ENCODE measurements around the gene DNAJC17.

DNAJC17 gene

DNA sequence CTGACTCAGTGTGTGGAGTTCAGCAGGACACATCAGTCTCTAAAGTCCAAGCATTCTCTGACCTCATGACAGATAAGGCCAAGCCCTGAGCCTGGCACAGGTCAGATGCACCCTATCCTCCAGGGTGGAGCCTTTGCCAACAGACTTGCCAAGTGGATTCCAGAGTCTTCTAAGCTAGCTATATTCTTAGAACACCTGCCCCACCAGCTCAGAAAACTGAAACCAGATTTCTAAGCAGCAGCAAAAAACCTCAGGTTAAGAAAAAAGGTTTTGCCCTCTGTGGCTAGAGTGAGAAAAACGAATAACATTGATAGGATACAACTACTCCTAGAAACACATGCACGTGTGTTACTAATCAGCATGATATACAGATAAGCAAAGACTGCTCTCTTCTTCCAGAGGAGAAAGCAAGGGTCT, 63.8 kb downstream of the DNAJC17 start:
- H3K36me3 ChIP-seq (ENCODE audit: control insufficient read depth, insufficient read depth, low read length): no peaks in the 10 kb centered on the region
- H3K9me3 ChIP-seq (ENCODE audit: control insufficient read depth, insufficient read depth, low read length): no peaks in the 10 kb centered on the region
- no peaks in the 10 kb centered on the region for H3K27me3 ChIP-seq (ENCODE audit: control insufficient read depth, insufficient read depth, low read length)
- no peak overlapping the region for H3K4me3 ChIP-seq (ENCODE audit: low read length)
- WGBS (ENCODE audit: insufficient coverage, insufficient read length): no CpG with 5 or more reads among the region's 2 CpGs
- 0 out of 2 replicates have a peak, but pooled peaks cover 2% of the 10 kb centered on the region for H3K4me1 ChIP-seq (ENCODE audit: control insufficient read depth, insufficient read depth, low read length)
- no peak overlapping the region for H3K27ac ChIP-seq (ENCODE audit: low read length)
- DNase-seq (ENCODE audit: low read depth, low spot score): no peak

DNA sequence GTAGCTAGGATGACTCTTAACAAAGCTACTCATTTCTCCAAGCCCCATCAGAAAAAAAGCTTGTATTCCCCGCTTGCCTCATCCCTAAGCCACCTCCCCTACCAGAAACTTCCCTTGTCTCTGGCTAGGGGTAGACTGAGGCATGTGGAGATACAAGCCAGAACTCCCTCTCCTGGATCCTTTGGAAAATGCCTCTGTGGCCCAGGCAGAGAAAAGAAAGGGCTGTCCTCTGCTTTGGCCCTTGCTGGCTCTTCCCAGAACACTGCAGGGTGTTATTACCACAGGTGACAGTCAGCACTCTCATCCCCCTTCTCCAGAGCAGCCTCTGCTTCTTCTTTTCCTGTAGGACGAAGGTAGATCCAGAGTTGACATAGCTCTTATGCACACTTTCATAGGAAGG, 67.4 kb downstream of the DNAJC17 start:
- DNase-seq (ENCODE audit: low read depth, low spot score): no peak
- no CpG with 5 or more reads among the region's 2 CpGs for WGBS (ENCODE audit: insufficient coverage, insufficient read length)
- Histone ChIP-seq H3K27ac (ENCODE audit: low read length) (no peak overlapping the region), H3K4me1 (ENCODE audit: control insufficient read depth, insufficient read depth, low read length) (0 out of 2 replicates have a peak, but pooled peaks cover 2% of the 10 kb centered on the region), H3K36me3 (ENCODE audit: control insufficient read depth, insufficient read depth, low read length) (no peaks in the 10 kb centered on the region), H3K27me3 (ENCODE audit: control insufficient read depth, insufficient read depth, low read length) (no peaks in the 10 kb centered on the region), H3K9me3 (ENCODE audit: control insufficient read depth, insufficient read depth, low read length) (no peaks in the 10 kb centered on the region), H3K4me3 (ENCODE audit: low read length) (no peak overlapping the region)

DNA sequence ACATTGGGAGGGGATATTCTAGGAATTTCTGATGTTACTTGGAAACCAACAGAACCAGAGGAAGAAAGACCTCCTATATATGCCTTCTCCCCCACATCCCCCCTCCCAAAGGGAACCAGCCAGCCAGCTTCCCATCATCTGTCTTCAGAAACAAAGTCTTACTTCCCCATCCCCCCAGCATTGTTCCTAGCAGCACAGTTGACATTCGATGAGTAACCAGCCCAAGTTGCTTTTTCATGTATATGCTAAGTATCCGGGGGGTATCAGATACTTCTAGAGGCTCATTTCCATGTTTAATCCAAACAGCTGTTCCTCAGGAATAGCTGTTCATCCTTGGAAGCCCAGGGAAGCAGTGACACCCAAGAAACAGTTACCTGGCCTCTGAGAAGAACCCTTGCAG, 68.2 kb downstream of the DNAJC17 start:
- Histone ChIP-seq H3K27ac (ENCODE audit: low read length) (no peak overlapping the region), H3K4me1 (ENCODE audit: control insufficient read depth, insufficient read depth, low read length) (0 out of 2 replicates have a peak, but pooled peaks cover 2% of the 10 kb centered on the region), H3K36me3 (ENCODE audit: control insufficient read depth, insufficient read depth, low read length) (no peaks in the 10 kb centered on the region), H3K9me3 (ENCODE audit: control insufficient read depth, insufficient read depth, low read length) (no peaks in the 10 kb centered on the region), H3K4me3 (ENCODE audit: low read length) (no peak overlapping the region), H3K27me3 (ENCODE audit: control insufficient read depth, insufficient read depth, low read length) (no peaks in the 10 kb centered on the region)
- no peak for DNase-seq (ENCODE audit: low read depth, low spot score)
- no CpG with 5 or more reads among the region's 2 CpGs for WGBS (ENCODE audit: insufficient coverage, insufficient read length)

DNA sequence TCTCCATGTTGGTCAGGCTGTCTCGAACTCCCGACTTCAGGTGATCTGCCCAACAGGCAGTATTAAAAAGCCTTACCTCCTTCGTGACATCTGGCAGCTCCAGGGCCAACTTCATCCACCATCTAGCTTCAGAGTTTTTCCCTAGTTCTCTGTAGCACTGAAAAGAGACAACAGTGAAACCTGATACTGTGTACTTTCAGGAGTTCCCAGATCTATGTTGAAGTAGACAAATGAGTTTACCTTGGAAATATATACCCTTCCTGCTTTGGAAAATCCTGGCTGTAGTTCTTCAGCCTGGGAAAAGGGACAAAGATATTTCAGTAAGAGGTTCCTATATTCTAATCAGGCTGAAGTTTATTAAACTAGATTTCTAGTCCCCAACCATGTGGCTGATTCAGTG, 70.2 kb downstream of the DNAJC17 start:
- WGBS (ENCODE audit: insufficient coverage, insufficient read length): no CpG with 5 or more reads among the region's 3 CpGs
- H3K36me3 ChIP-seq (ENCODE audit: control insufficient read depth, insufficient read depth, low read length): no peaks in the 10 kb centered on the region
- H3K9me3 ChIP-seq (ENCODE audit: control insufficient read depth, insufficient read depth, low read length): no peaks in the 10 kb centered on the region
- H3K27me3 ChIP-seq (ENCODE audit: control insufficient read depth, insufficient read depth, low read length): no peaks in the 10 kb centered on the region
- DNase-seq (ENCODE audit: low read depth, low spot score): no peak
- H3K27ac ChIP-seq (ENCODE audit: low read length): no peak overlapping the region
- 0 out of 2 replicates have a peak, but pooled peaks cover 2% of the 10 kb centered on the region for H3K4me1 ChIP-seq (ENCODE audit: control insufficient read depth, insufficient read depth, low read length)
- no peak overlapping the region for H3K4me3 ChIP-seq (ENCODE audit: low read length)

DNA sequence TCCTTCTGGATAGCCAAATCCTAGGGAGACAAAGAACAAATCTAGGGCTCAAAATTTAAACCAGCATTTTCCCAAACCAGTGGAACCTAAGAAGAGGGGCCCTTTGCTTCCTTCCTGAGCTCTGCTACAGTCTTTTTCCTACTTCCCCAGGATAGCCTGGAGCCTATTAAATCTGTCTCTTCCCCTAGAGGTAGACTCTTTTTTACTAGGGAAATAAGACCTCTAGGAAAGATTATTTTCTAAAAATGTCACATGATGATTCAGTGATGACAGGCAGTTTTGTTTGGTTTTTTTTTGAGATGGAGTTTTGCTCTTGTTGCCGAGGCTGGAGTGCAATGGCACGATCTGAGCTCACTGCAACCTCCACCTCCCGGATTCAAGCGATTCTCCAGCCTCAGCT, 70.7 kb downstream of the DNAJC17 start:
- peaks cover 3% of the 10 kb centered on the region; the same call in 1 of the 2 replicates for H3K36me3 ChIP-seq (ENCODE audit: control insufficient read depth, insufficient read depth, low read length)
- DNase-seq (ENCODE audit: low read depth, low spot score): no peak
- 0 out of 2 replicates have a peak, but pooled peaks cover 2% of the 10 kb centered on the region for H3K4me1 ChIP-seq (ENCODE audit: control insufficient read depth, insufficient read depth, low read length)
- no peak overlapping the region for H3K4me3 ChIP-seq (ENCODE audit: low read length)
- H3K9me3 ChIP-seq (ENCODE audit: control insufficient read depth, insufficient read depth, low read length): no peaks in the 10 kb centered on the region
- WGBS (ENCODE audit: insufficient coverage, insufficient read length): no CpG with 5 or more reads among the region's 4 CpGs
- H3K27ac ChIP-seq (ENCODE audit: low read length): no peak overlapping the region
- H3K27me3 ChIP-seq (ENCODE audit: control insufficient read depth, insufficient read depth, low read length): no peaks in the 10 kb centered on the region

DNA sequence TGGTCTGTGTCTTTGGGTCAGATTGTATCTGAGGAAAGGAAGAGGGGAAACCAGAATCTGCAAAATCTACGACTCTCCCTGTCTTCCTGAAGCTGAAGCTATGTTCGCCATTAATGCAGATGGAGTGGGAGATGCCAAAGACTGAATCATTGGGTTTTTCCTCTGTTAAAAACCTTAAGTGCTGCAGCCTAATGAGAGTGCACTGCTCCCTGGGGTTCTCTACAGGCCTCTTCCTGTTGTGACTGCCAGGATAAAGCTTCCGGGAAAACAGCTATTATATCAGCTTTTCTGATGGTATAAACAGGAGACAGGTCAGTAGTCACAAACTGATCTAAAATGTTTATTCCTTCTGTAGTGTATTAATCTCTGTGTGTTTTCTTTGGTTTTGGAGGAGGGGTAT, 76.2 kb downstream of the DNAJC17 start:
- peaks cover 12% of the 10 kb centered on the region; the same call in 1 of the 2 replicates for H3K36me3 ChIP-seq (ENCODE audit: control insufficient read depth, insufficient read depth, low read length)
- H3K27me3 ChIP-seq (ENCODE audit: control insufficient read depth, insufficient read depth, low read length): no peaks in the 10 kb centered on the region
- H3K9me3 ChIP-seq (ENCODE audit: control insufficient read depth, insufficient read depth, low read length): no peaks in the 10 kb centered on the region
- no peaks in the 10 kb centered on the region for H3K4me1 ChIP-seq (ENCODE audit: control insufficient read depth, insufficient read depth, low read length)
- H3K27ac ChIP-seq (ENCODE audit: low read length): no peak overlapping the region
- no CpG with 5 or more reads among the region's 3 CpGs for WGBS (ENCODE audit: insufficient coverage, insufficient read length)
- no peak for DNase-seq (ENCODE audit: low read depth, low spot score)
- no peak overlapping the region for H3K4me3 ChIP-seq (ENCODE audit: low read length)

DNA sequence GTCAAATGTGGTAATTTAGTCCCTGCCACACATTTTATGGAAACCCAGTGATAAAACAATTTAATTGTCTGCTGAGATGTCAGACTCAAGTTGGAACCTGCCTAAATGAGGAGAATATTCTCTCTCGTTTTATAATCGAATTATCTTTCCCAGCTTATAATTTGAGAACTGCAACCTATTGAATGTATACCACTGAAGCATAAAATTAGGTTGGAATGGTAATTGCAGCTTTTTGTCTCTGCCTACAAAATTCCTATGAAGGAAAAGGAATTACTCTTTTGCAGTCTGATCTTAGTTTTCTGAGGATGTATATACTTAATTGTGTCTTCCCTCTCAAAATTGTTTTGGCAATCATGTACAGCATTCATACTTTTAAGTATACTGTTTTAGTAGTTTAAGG, 83.4 kb downstream of the DNAJC17 start:
- Histone ChIP-seq H3K27me3 (ENCODE audit: control insufficient read depth, insufficient read depth, low read length) (no peaks in the 10 kb centered on the region), H3K4me3 (ENCODE audit: low read length) (no peak overlapping the region), H3K27ac (ENCODE audit: low read length) (no peak overlapping the region), H3K4me1 (ENCODE audit: control insufficient read depth, insufficient read depth, low read length) (no peaks in the 10 kb centered on the region), H3K9me3 (ENCODE audit: control insufficient read depth, insufficient read depth, low read length) (no peaks in the 10 kb centered on the region), H3K36me3 (ENCODE audit: control insufficient read depth, insufficient read depth, low read length) (peaks cover 4% of the 10 kb centered on the region; the same call in 1 of the 2 replicates)
- WGBS (ENCODE audit: insufficient coverage, insufficient read length): no CpG with 5 or more reads among the region's 2 CpGs
- no peak for DNase-seq (ENCODE audit: low read depth, low spot score)

DNA sequence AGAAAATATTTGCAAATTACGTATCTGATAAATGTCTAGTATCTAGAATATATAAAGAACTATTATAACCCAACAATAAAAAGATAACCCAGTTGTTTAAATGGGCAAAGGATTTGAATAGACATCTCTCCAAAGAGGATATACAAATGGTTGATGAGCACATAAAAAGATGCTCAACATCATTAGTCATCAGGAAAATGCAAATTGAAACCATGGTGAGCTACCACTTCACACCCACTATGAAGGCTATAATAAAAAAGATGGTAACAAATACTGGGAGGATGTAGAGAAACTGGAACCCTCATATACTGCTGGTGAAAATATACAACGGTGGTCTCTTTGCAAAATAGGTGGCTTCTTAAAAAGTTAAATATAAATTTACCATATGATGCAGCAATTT, 84.3 kb downstream of the DNAJC17 start:
- no peak for DNase-seq (ENCODE audit: low read depth, low spot score)
- H3K4me3 ChIP-seq (ENCODE audit: low read length): no peak overlapping the region
- no CpG with 5 or more reads among the region's 2 CpGs for WGBS (ENCODE audit: insufficient coverage, insufficient read length)
- peaks cover 3% of the 10 kb centered on the region; the same call in 1 of the 2 replicates for H3K36me3 ChIP-seq (ENCODE audit: control insufficient read depth, insufficient read depth, low read length)
- no peaks in the 10 kb centered on the region for H3K27me3 ChIP-seq (ENCODE audit: control insufficient read depth, insufficient read depth, low read length)
- no peaks in the 10 kb centered on the region for H3K9me3 ChIP-seq (ENCODE audit: control insufficient read depth, insufficient read depth, low read length)
- H3K4me1 ChIP-seq (ENCODE audit: control insufficient read depth, insufficient read depth, low read length): no peaks in the 10 kb centered on the region
- no peak overlapping the region for H3K27ac ChIP-seq (ENCODE audit: low read length)

DNA sequence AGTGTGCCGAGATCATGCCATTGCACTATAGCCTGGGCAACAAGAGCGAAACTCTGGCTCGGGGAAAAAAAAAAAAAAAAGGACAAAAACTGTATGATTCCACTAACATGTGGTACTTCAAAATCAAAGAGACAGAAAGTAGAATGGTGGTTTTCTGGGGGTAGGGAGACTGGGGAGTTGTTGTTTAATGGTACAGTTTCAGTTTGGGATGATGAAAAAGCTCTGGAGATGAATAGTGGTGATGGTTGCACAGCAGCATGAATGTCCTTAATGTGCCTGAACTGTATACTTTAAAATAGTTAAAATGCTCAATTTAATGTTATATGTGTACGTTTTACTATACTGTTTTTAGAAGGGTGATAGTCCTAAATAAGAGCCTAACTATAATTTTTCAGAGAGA, 84.9 kb downstream of the DNAJC17 start:
- Histone ChIP-seq H3K4me3 (ENCODE audit: low read length) (no peak overlapping the region), H3K27me3 (ENCODE audit: control insufficient read depth, insufficient read depth, low read length) (no peaks in the 10 kb centered on the region), H3K4me1 (ENCODE audit: control insufficient read depth, insufficient read depth, low read length) (no peaks in the 10 kb centered on the region), H3K27ac (ENCODE audit: low read length) (no peak overlapping the region), H3K36me3 (ENCODE audit: control insufficient read depth, insufficient read depth, low read length) (peaks cover 3% of the 10 kb centered on the region; the same call in 1 of the 2 replicates), H3K9me3 (ENCODE audit: control insufficient read depth, insufficient read depth, low read length) (no peaks in the 10 kb centered on the region)
- no CpG with 5 or more reads among the region's 4 CpGs for WGBS (ENCODE audit: insufficient coverage, insufficient read length)
- no peak for DNase-seq (ENCODE audit: low read depth, low spot score)

DNA sequence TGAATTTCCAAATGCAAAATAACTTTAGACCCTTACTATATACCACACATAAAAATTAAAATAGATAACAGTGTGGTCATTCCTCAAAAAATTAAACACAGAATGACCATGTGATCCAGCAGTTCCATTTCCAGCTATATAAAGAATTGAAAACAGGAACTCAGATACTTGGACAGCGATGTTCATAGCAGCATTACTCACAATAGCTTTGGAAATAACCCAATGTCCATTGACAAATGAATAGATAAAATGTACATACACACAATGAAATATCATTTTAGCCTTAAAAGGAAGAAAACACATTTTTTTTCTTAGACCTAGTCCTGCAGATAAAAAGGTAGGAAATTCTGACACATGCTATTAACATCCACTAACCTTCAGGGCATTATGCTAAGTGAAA, 85.6 kb downstream of the DNAJC17 start:
- Histone ChIP-seq H3K4me3 (ENCODE audit: low read length) (no peak overlapping the region), H3K36me3 (ENCODE audit: control insufficient read depth, insufficient read depth, low read length) (peaks cover 3% of the 10 kb centered on the region; the same call in 1 of the 2 replicates), H3K4me1 (ENCODE audit: control insufficient read depth, insufficient read depth, low read length) (no peaks in the 10 kb centered on the region), H3K9me3 (ENCODE audit: control insufficient read depth, insufficient read depth, low read length) (no peaks in the 10 kb centered on the region), H3K27ac (ENCODE audit: low read length) (no peak overlapping the region), H3K27me3 (ENCODE audit: control insufficient read depth, insufficient read depth, low read length) (no peaks in the 10 kb centered on the region)
- no peak for DNase-seq (ENCODE audit: low read depth, low spot score)
- WGBS (ENCODE audit: insufficient coverage, insufficient read length): no CpG with 5 or more reads among the region's 1 CpG

DNA sequence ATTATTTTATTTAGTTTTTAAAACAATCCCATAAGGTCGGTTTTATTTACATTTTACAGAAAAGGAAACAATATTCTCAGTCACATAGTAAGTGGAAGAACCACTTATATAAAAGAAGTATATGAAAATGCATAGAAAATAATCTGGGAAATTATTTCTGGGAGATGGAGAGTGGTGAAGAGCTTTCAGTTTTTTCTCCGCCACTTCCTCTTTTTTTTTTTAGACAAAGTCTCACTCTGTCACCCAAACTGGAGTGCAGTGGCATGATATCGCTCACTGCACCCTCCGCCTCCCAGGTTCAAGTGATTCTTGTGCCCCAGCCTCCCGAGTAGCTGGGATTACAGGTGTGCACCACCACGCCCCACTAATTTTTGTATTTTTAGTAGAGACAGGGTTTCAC, 91.1 kb downstream of the DNAJC17 start:
- H3K36me3 ChIP-seq (ENCODE audit: control insufficient read depth, insufficient read depth, low read length): peaks cover 3% of the 10 kb centered on the region; the same call in 1 of the 2 replicates
- no CpG with 5 or more reads among the region's 6 CpGs for WGBS (ENCODE audit: insufficient coverage, insufficient read length)
- no peak for DNase-seq (ENCODE audit: low read depth, low spot score)
- no peaks in the 10 kb centered on the region for H3K4me1 ChIP-seq (ENCODE audit: control insufficient read depth, insufficient read depth, low read length)
- H3K27ac ChIP-seq (ENCODE audit: low read length): no peak overlapping the region
- H3K9me3 ChIP-seq (ENCODE audit: control insufficient read depth, insufficient read depth, low read length): no peaks in the 10 kb centered on the region
- no peaks in the 10 kb centered on the region for H3K27me3 ChIP-seq (ENCODE audit: control insufficient read depth, insufficient read depth, low read length)
- H3K4me3 ChIP-seq (ENCODE audit: low read length): no peak overlapping the region

Measured in iPS DF 6.9 (cell line).